HEK293 (cell line): ENCODE results near the gene KCNK1.

Experiments
- ATF2 ChIP-seq: fragments of 450-650 bp; formaldehyde crosslinking; IDR thresholded peaks from 2 replicates; pipeline ENCODE4 v1.5.1; 2016; ENCODE audit warnings: missing biosample characterization, missing genetic modification characterization, low read depth
- CTCF ChIP-seq: fragments of 450-650 bp; formaldehyde crosslinking; IDR thresholded peaks from 2 replicates; pipeline ENCODE4 v1.5.1; 2016; ENCODE audit warnings: missing biosample characterization, missing genetic modification characterization
- RBAK ChIP-seq: fragments of 450-650 bp; formaldehyde crosslinking; IDR thresholded peaks from 2 replicates; pipeline ENCODE4 v1.5.1; 2016; ENCODE audit warnings: missing biosample characterization, missing genetic modification characterization

GRCh38 chr1:233662575-233663304, 48.8 kb downstream of the KCNK1 start:
- no peak for TF ChIP-seq ATF2
- no peak for TF ChIP-seq RBAK (tag by site-specific recombination)
- TF ChIP-seq CTCF (tag by site-specific recombination) = no peak
